Karpas-422 (cell line): ENCODE measurements around the gene SLC51A. TPM values are rescaled to one million over a fixed set of nuclear protein-coding genes. Genes with fewer than 3 reads are reported as not detected.
"Not testable (repeated sequence)": the region's sequence is repeated elsewhere in the genome, so short reads cannot be mapped to it uniquely, and the experiment has no call there.

Experiments used
- DNase-seq: peaks from one replicate; pipeline ENCODE4 v3.0.0-alpha.2; 2015
- H2AFZ ChIP-seq: fragments of 200-600 bp; sonication (generic); 2 replicates; pipeline ENCODE4 v1.6.1; 2014; ENCODE audit warnings: antibody characterized with exemption, low read length, mixed read lengths
- H3K27ac ChIP-seq: fragments of 200-600 bp; sonication (generic); 2 replicates; pipeline ENCODE4 v1.5.1; 2014; ENCODE audit warnings: mild to moderate bottlenecking, low read length, moderate library complexity
- H3K27me3 ChIP-seq: fragments of 200-600 bp; sonication (generic); 2 replicates; pipeline ENCODE4 v1.6.1; 2014; ENCODE audit warnings: low read length, mixed read lengths
- H3K36me3 ChIP-seq: fragments of 200-600 bp; sonication (generic); 2 replicates; pipeline ENCODE4 v1.6.1; 2014; ENCODE audit warnings: low read length, mixed read lengths; ENCODE audit not compliant: insufficient read depth
- H3K4me1 ChIP-seq: fragments of 200-600 bp; sonication (generic); 2 replicates; pipeline ENCODE4 v1.6.1; 2014; ENCODE audit warnings: mild to moderate bottlenecking, low read length, mixed read lengths
- H3K4me2 ChIP-seq: fragments of 200-600 bp; sonication (generic); 2 replicates; pipeline ENCODE4 v1.6.1; 2014; ENCODE audit warnings: low read length, low read depth, mild to moderate bottlenecking; ENCODE audit not compliant: poor library complexity, severe bottlenecking
- H3K4me3 ChIP-seq: fragments of 200-600 bp; sonication (generic); 2 replicates; pipeline ENCODE4 v1.5.1; 2014; ENCODE audit warnings: mild to moderate bottlenecking, antibody characterized with exemption, low read length, mixed read lengths
- H3K79me2 ChIP-seq: fragments of 200-600 bp; sonication (generic); 2 replicates; pipeline ENCODE4 v1.6.1; 2014; ENCODE audit warnings: mild to moderate bottlenecking, low read length, mixed read lengths
- H3K9ac ChIP-seq: fragments of 200-600 bp; sonication (generic); 2 replicates; pipeline ENCODE4 v1.6.0; 2014; ENCODE audit warnings: low read length
- H3K9me2 ChIP-seq: fragments of 200-600 bp; sonication (generic), shearing (Covaris generic); replicated peaks from 2 replicates; pipeline ENCODE4 v1.6.0; 2014; ENCODE audit warnings: mild to moderate bottlenecking, low read length, moderate library complexity; ENCODE audit not compliant: insufficient read depth
- H3K9me3 ChIP-seq: fragments of 300-700, 200-600 bp; sonication (generic); 2 replicates; pipeline ENCODE4 v1.6.1; 2014; ENCODE audit warnings: low read length, mixed read lengths
- H4K20me1 ChIP-seq: fragments of 200-600 bp; sonication (generic); 2 replicates; pipeline ENCODE4 v1.6.1; 2014; ENCODE audit warnings: mild to moderate bottlenecking, antibody characterized with exemption, low read length, low read depth; ENCODE audit not compliant: insufficient read depth
- total RNA-seq: library from RNA; depleted of rRNA; stranded (reverse); fragments of >200 nt; shearing (Covaris generic); gene quantifications from 2 replicates; pipeline ENCODE4 v1.2.3, GENCODE V29; 2014; ENCODE audit warnings: low replicate concordance; rRNA removed

SLC51A gene
- total RNA-seq: not detected in 2 replicates

GRCh38 chr3:196216089-196216564 lies at the start of gene SLC51A:
Gene SLC51A (plus strand): TSS chr3:196216534. CDS start chr3:196216713, 179 bp downstream.
- H3K27me3 ChIP-seq: no peaks in the 10 kb centered on the region
- H3K79me2 ChIP-seq: no peaks in the 10 kb centered on the region
- no peak within 1 kb of the TSS for H3K27ac ChIP-seq
- H2AFZ ChIP-seq: no peak within 1 kb of the TSS
- no peak within 1 kb of the TSS for H3K4me2 ChIP-seq
- no peak within 1 kb of the TSS for H3K4me3 ChIP-seq
- H3K4me1 ChIP-seq: peaks cover 9% of the 10 kb centered on the region
- no peaks in the 10 kb centered on the region for H4K20me1 ChIP-seq
- DNase-seq: no peak
- H3K9me2 ChIP-seq: no peaks in the 10 kb centered on the region
- H3K9me3 ChIP-seq: no peaks in the 10 kb centered on the region
- H3K9ac ChIP-seq: no peak within 1 kb of the TSS
- no peaks in the 10 kb centered on the region for H3K36me3 ChIP-seq

DNA sequence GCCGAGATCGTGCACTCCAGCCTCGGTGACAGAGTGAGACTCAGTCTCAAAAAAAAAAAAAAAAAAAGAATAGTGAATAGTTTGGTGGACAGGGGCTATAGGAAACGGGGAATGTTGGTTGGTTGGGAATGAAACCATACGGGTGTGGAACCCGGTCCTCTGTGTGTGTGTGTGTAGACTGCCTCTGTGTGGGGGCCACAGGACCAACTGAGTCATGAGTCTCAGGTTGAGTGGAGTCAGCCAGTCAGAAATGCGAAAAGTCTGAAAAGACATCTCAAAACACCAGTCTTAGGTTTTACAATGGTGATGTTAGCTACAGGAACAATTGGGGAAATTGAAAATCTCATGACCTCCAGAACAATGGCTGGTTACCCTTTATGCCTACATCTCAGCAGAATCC lies 49.6 kb upstream of the SLC51A start:
- Histone ChIP-seq H3K27me3 (no peaks in the 10 kb centered on the region), H3K27ac (no peak overlapping the region), H3K79me2 (no peaks in the 10 kb centered on the region), H3K4me3 (no peak overlapping the region), H3K9ac (no peak overlapping the region), H4K20me1 (no peaks in the 10 kb centered on the region), H3K4me2 (no peak overlapping the region), H3K4me1 (no peaks in the 10 kb centered on the region), H3K9me2 (no peaks in the 10 kb centered on the region), H3K36me3 (no peaks in the 10 kb centered on the region), H3K9me3 (no peaks in the 10 kb centered on the region), H2AFZ (no peak overlapping the region)
- DNase-seq: no peak

GRCh38 chr3:196168808-196169391 lies 47.4 kb upstream of the SLC51A start:
- H3K9ac ChIP-seq: no peak overlapping the region
- H3K4me3 ChIP-seq: no peak overlapping the region
- DNase-seq: no peak
- no peaks in the 10 kb centered on the region for H3K79me2 ChIP-seq
- no peak overlapping the region for H3K4me2 ChIP-seq
- no peak overlapping the region for H3K27ac ChIP-seq
- H2AFZ ChIP-seq: no peak overlapping the region
- no peaks in the 10 kb centered on the region for H3K27me3 ChIP-seq
- H3K4me1 ChIP-seq: no peaks in the 10 kb centered on the region
- H4K20me1 ChIP-seq: no peaks in the 10 kb centered on the region
- no peaks in the 10 kb centered on the region for H3K9me2 ChIP-seq
- H3K9me3 ChIP-seq: no peaks in the 10 kb centered on the region
- no peaks in the 10 kb centered on the region for H3K36me3 ChIP-seq

DNA sequence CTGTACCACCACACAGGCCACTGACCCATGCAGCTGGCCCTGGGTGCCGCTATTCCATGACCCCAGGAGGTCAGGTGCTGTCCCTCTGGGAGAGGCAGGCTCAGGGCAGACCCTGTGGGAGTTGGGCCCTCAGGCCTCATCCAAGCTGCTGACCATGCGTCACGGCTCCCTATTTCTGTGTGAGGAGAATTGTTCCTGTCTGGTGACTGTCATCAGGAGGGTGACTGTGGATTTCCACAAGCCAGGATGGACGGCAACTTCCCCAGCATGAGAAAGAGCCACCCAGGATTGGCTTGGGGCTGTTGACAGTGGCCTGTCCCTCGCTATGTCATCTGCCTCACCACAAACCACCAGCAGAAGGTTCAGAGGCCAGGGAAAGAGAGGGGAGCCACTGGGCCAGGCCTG lies 46.5 kb upstream of the SLC51A start:
- no peaks in the 10 kb centered on the region for H3K9me3 ChIP-seq
- H3K36me3 ChIP-seq: no peaks in the 10 kb centered on the region
- no peaks in the 10 kb centered on the region for H3K9me2 ChIP-seq
- H3K4me1 ChIP-seq: no peaks in the 10 kb centered on the region
- no peak overlapping the region for H2AFZ ChIP-seq
- H4K20me1 ChIP-seq: no peaks in the 10 kb centered on the region
- H3K4me3 ChIP-seq: no peak overlapping the region
- no peaks in the 10 kb centered on the region for H3K27me3 ChIP-seq
- H3K79me2 ChIP-seq: no peaks in the 10 kb centered on the region
- no peak overlapping the region for H3K4me2 ChIP-seq
- no peak overlapping the region for H3K9ac ChIP-seq
- H3K27ac ChIP-seq: no peak overlapping the region
- DNase-seq: peak; percentile 37

DNA sequence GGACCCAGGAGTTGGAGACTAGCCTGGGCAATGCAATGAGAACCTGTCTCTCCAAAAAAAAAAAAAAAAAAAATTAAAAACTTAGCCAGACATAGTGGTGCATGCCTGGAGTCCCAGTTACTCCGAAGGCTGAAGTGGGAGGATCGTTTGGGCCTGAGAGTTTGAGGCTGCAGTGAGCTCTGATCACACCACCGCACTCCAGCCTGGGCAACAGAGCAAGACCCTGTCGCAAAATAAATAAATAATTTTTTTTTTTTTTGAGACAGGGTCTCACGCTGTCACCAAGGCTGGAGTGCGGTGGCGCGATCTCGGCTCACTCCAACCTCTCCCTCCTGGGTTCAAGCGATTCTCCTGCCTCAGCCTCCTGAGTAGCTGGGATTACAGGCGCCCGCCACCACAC lies 46.0 kb upstream of the SLC51A start:
- not testable (repeated sequence) for H4K20me1 ChIP-seq, H3K27me3 ChIP-seq, H3K27ac ChIP-seq, H3K9me3 ChIP-seq, H3K4me3 ChIP-seq, H3K9ac ChIP-seq, DNase-seq, H3K79me2 ChIP-seq, H2AFZ ChIP-seq, H3K4me1 ChIP-seq, H3K4me2 ChIP-seq, H3K36me3 ChIP-seq, H3K9me2 ChIP-seq

DNA sequence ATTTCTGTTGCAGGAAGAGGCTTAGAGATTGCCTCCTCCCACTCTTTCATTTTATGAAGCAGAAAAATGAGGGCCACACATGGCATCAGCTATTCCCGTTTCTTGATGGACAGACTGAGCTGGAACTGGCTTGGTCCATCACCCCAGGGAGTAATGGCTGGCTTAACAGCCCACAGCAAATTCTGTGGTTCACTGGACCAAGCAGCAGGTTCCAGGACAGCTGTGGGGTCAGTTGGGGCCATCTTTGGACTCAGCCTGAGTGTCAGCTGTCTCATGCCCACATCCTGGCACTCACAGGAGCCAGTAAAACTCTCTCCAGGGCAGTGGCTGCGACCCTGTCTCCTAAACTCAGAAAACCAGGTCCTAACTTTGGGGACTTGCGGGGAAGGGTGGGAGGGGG lies 41.7 kb upstream of the SLC51A start:
- Histone ChIP-seq H3K4me2 (no peak overlapping the region), H3K79me2 (no peaks in the 10 kb centered on the region), H3K9me3 (no peaks in the 10 kb centered on the region), H2AFZ (no peak overlapping the region), H3K4me1 (peaks cover 7% of the 10 kb centered on the region), H3K36me3 (no peaks in the 10 kb centered on the region), H3K27ac (no peak overlapping the region), H3K9ac (no peak overlapping the region), H3K9me2 (no peaks in the 10 kb centered on the region), H4K20me1 (no peaks in the 10 kb centered on the region), H3K27me3 (no peaks in the 10 kb centered on the region), H3K4me3 (no peak overlapping the region)
- no peak for DNase-seq

DNA sequence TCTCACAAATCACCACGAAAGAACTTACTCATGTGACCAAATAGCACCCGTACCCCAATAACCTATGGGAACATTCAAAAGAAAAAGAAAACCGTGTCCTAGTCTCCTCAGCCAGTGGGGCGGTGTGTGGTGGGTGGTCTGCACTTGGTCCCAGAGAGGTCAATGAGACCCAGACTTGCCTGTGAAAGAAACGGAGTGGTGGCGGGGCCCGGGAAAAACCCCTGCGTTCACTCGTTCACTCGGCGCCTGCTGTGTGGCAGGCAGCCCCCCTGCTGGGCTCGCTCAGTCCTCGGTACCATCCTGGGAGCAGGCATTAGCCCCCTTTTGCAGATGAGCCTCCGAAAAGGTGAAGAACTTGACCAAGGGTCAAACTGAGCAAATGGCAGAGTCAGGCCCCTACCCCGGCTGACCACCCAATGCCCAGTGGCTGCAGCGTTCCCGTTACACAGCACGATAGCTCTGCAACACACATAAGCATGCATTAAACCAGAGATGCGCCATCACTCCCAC lies 41.2 kb upstream of the SLC51A start:
- no peaks in the 10 kb centered on the region for H3K9me2 ChIP-seq
- H3K36me3 ChIP-seq: no peaks in the 10 kb centered on the region
- H3K9me3 ChIP-seq: no peaks in the 10 kb centered on the region
- no peak overlapping the region for H3K9ac ChIP-seq
- no peak overlapping the region for H3K4me2 ChIP-seq
- H3K27ac ChIP-seq: no peak overlapping the region
- DNase-seq: no peak
- H3K4me1 ChIP-seq: peaks cover 12% of the 10 kb centered on the region
- no peaks in the 10 kb centered on the region for H4K20me1 ChIP-seq
- H3K79me2 ChIP-seq: no peaks in the 10 kb centered on the region
- H3K4me3 ChIP-seq: no peak overlapping the region
- H2AFZ ChIP-seq: no peak overlapping the region
- H3K27me3 ChIP-seq: no peaks in the 10 kb centered on the region

DNA sequence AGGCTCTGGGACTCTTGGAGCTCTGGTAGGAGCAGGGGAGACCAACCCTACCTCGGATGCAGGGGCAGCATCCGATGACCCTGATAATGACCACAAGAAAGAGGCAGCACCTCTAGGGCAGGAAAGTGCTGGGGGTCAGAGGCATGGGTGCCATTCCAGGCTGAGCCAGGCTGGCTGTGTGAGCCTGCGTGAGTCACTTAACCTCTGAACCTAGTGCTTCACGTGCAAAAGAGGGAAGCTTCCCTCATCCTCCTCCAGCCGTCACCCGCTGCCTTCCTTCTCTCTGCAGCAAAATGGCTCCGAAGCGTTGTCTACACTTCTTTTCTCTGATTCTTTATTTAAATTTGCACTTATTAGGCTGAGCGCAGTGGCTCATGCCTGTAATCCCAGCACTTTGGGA lies 40.6 kb upstream of the SLC51A start:
- Histone ChIP-seq H3K9ac (no peak overlapping the region), H3K4me2 (no peak overlapping the region), H3K36me3 (no peaks in the 10 kb centered on the region)

More for the DNA sequence above, 40.6 kb upstream of the SLC51A start:
- Histone ChIP-seq H3K79me2 (no peaks in the 10 kb centered on the region), H3K27me3 (no peaks in the 10 kb centered on the region), H2AFZ (no peak overlapping the region), H3K27ac (no peak overlapping the region), H4K20me1 (no peaks in the 10 kb centered on the region), H3K4me1 (peaks cover 12% of the 10 kb centered on the region), H3K9me2 (no peaks in the 10 kb centered on the region), H3K4me3 (no peak overlapping the region), H3K9me3 (no peaks in the 10 kb centered on the region)
- DNase-seq: no peak
